ENCODE data around the gene TAS1R2. TPM values are rescaled to one million over a fixed set of nuclear protein-coding genes. Genes with fewer than 3 reads are reported as not detected.

TAS1R2 gene
- total and polyA plus RNA-seq, 2 experiments from 2014 or later = not detected

DNA sequence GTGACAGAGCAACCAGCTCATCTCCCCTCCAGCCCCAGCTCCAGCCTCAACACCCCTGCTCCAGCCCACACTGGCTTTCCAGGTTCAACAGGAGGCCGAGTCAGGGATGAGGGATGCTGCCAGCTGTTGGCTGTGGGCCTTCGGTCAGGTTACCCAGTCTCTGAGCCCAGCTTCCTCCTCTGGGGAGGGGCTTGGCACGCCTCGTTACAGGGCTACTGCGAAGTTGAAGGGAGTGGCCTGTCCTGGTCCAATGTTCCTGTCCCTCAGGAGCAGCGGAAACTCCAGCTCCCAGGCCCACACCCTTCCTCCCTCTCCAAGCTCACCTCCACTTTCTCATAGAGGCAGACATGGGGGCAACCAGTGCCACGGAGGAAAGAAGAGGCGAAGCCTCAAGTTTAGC, 15.1 kb upstream of the TAS1R2 start (continued):
- TF ChIP-seq, protein P1, sequence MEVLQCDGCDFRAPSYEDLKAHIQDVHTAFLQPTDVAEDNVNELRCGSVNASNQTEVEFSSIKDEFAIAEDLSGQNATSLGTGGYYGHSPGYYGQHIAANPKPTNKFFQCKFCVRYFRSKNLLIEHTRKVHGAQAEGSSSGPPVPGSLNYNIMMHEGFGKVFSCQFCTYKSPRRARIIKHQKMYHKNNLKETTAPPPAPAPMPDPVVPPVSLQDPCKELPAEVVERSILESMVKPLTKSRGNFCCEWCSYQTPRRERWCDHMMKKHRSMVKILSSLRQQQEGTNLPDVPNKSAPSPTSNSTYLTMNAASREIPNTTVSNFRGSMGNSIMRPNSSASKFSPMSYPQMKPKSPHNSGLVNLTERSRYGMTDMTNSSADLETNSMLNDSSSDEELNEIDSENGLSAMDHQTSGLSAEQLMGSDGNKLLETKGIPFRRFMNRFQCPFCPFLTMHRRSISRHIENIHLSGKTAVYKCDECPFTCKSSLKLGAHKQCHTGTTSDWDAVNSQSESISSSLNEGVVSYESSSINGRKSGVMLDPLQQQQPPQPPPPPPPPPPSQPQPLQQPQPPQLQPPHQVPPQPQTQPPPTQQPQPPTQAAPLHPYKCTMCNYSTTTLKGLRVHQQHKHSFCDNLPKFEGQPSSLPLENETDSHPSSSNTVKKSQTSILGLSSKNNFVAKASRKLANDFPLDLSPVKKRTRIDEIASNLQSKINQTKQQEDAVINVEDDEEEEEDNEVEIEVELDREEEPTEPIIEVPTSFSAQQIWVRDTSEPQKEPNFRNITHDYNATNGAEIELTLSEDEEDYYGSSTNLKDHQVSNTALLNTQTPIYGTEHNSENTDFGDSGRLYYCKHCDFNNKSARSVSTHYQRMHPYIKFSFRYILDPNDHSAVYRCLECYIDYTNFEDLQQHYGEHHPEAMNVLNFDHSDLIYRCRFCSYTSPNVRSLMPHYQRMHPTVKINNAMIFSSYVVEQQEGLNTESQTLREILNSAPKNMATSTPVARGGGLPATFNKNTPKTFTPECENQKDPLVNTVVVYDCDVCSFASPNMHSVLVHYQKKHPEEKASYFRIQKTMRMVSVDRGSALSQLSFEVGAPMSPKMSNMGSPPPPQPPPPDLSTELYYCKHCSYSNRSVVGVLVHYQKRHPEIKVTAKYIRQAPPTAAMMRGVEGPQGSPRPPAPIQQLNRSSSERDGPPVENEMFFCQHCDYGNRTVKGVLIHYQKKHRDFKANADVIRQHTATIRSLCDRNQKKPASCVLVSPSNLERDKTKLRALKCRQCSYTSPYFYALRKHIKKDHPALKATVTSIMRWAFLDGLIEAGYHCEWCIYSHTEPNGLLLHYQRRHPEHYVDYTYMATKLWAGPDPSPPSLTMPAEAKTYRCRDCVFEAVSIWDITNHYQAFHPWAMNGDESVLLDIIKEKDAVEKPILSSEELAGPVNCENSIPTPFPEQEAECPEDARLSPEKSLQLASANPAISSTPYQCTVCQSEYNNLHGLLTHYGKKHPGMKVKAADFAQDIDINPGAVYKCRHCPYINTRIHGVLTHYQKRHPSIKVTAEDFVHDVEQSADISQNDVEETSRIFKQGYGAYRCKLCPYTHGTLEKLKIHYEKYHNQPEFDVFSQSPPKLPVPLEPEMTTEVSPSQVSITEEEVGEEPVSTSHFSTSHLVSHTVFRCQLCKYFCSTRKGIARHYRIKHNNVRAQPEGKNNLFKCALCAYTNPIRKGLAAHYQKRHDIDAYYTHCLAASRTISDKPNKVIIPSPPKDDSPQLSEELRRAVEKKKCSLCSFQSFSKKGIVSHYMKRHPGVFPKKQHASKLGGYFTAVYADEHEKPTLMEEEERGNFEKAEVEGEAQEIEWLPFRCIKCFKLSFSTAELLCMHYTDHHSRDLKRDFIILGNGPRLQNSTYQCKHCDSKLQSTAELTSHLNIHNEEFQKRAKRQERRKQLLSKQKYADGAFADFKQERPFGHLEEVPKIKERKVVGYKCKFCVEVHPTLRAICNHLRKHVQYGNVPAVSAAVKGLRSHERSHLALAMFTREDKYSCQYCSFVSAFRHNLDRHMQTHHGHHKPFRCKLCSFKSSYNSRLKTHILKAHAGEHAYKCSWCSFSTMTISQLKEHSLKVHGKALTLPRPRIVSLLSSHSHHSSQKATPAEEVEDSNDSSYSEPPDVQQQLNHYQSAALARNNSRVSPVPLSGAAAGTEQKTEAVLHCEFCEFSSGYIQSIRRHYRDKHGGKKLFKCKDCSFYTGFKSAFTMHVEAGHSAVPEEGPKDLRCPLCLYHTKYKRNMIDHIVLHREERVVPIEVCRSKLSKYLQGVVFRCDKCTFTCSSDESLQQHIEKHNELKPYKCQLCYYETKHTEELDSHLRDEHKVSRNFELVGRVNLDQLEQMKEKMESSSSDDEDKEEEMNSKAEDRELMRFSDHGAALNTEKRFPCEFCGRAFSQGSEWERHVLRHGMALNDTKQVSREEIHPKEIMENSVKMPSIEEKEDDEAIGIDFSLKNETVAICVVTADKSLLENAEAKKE (CRISPR knock-in tag; IDR thresholded peaks at IDR 0.05) = no peak
- TF ChIP-seq JUNB (IDR thresholded peaks at IDR 0.05; ENCODE audit: unreplicated experiment) (no peak), EZH2phosphoT487 (IDR thresholded peaks at IDR 0.05; ENCODE audit: unreplicated experiment) (no peak), NANOG (IDR thresholded peaks at IDR 0.05; ENCODE audit: borderline replicate concordance) (no peak)
- TF ChIP-seq, protein P2, sequence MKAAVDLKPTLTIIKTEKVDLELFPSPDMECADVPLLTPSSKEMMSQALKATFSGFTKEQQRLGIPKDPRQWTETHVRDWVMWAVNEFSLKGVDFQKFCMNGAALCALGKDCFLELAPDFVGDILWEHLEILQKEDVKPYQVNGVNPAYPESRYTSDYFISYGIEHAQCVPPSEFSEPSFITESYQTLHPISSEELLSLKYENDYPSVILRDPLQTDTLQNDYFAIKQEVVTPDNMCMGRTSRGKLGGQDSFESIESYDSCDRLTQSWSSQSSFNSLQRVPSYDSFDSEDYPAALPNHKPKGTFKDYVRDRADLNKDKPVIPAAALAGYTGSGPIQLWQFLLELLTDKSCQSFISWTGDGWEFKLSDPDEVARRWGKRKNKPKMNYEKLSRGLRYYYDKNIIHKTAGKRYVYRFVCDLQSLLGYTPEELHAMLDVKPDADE (IDR thresholded peaks at IDR 0.05) = no peak

DNA sequence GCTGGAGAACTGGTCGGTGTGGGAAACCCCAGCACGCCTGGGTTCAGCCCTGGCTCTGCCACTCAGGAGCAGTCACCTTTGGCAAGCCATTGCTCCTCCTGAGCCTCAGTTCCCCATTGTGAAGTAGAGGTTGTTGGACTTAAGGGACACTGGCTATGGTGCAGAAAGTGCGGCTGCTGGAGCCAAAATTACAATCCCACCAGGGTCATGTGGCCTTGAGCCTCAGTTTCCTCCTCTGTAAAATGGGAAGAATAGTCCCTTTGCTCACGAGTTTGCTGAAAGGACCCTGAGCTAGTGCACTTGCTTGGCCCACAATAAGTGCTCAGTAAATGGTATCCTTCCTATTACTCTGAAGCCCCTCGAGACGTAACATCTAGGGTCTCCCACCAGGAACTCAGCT, 14.6 kb upstream of the TAS1R2 start:
- Histone ChIP-seq H3K9me2 (ENCODE audit: insufficient read depth) (no peaks in the 10 kb centered on the region), H4K20me1 (replicated peaks; ENCODE audit: insufficient read depth) (no peaks in the 10 kb centered on the region; the same call in 1 of the 2 replicates), H3K27ac (ENCODE audit: low read depth) (no peak overlapping the region), H3K79me2 (replicated peaks; ENCODE audit: insufficient read depth) (no peaks in the 10 kb centered on the region), H2AFZ (no peak overlapping the region), H3K36me3 (ENCODE audit: insufficient read depth) (no peaks in the 10 kb centered on the region), H3K4me1 (ENCODE audit: insufficient read depth) (no peaks in the 10 kb centered on the region), H3K27me3 (ENCODE audit: insufficient read depth) (no peaks in the 10 kb centered on the region), H3K4me3 (no peak overlapping the region), H3K4me2 (no peak overlapping the region), H3F3A (replicated peaks; ENCODE audit: low read depth) (no peaks in the 10 kb centered on the region)
- ATAC-seq (no peak), DNase-seq (ENCODE audit: low spot score) (no peak)
- H3K36me3 Mint-ChIP-seq (ENCODE audit: low read depth) = no peaks in the 10 kb centered on the region; the same call in 2 of the 3 replicates
- peaks cover 2% of the 10 kb centered on the region for H3K27me3 Mint-ChIP-seq (ENCODE audit: insufficient read depth, low read depth, poor library complexity)
- H3K9me3 Mint-ChIP-seq = no peaks in the 10 kb centered on the region
- no peak overlapping the region for H3K4me3 Mint-ChIP-seq
- TF ChIP-seq, protein P1 (CRISPR knock-in tag; IDR thresholded peaks at IDR 0.05) = no peak
- TF ChIP-seq JUNB (IDR thresholded peaks at IDR 0.05; ENCODE audit: unreplicated experiment) (no peak), POLR2AphosphoS5 (IDR thresholded peaks at IDR 0.05; ENCODE audit: low read depth) (no peak), CREB1 (CRISPR knock-in tag; IDR thresholded peaks at IDR 0.05; ENCODE audit: low read depth) (no peak)
- TF ChIP-seq, protein P2 (IDR thresholded peaks at IDR 0.05) = no peak
- no peak overlapping the region for H3K27ac Mint-ChIP-seq
- no peaks in the 10 kb centered on the region for H3K4me1 Mint-ChIP-seq

All from GM23338 (cell line).